ENCODE results near the gene ZSCAN22. TPM values are rescaled to one million over a fixed set of nuclear protein-coding genes. Genes with fewer than 3 reads are reported as not detected.
A peak's percentile ranks its signal among the peaks of the same experiment; 100 is the strongest.
"Not testable (repeated sequence)": the region's sequence is repeated elsewhere in the genome, so short reads cannot be mapped to it uniquely, and the experiment has no call there.

ZSCAN22 gene
- polyA plus RNA-seq, 1 experiment = 2.6 TPM

- no peak overlapping the region for H3K4me3 ChIP-seq (ENCODE audit: low read depth, low read length)
- DNase-seq (ENCODE audit: low read depth, low spot score) = no peak
- H3K27ac ChIP-seq (ENCODE audit: low read depth, low read length) = no peak overlapping the region
- H3K9me3 ChIP-seq (ENCODE audit: control insufficient read depth, insufficient read depth, low read length) = peaks cover 24% of the 10 kb centered on the region; the same call in 1 of the 2 replicates
- H3K27me3 ChIP-seq (ENCODE audit: control insufficient read depth, insufficient read depth, low read length) = peaks cover 2% of the 10 kb centered on the region
- no peak for TF ChIP-seq CTCF (IDR thresholded peaks at IDR 0.05; ENCODE audit: low read depth, low read length)
- POLR2A ChIA-PET = no interaction called here
- CTCF ChIA-PET = no interaction called here
Measured at GRCh38 chr19:58368561-58369360, 42.0 kb downstream of the ZSCAN22 start.

GRCh38 chr19:58372311-58373133 lies 45.7 kb downstream of the ZSCAN22 start:
- TF ChIP-seq CTCF (IDR thresholded peaks at IDR 0.05; ENCODE audit: low read depth, low read length) = peak; percentile 20; the same call in 1 of the 2 replicates
- Histone ChIP-seq H3K4me3 (ENCODE audit: low read depth, low read length) (no peak overlapping the region), H3K9me3 (ENCODE audit: control insufficient read depth, insufficient read depth, low read length) (peaks cover 17% of the 10 kb centered on the region; the same call in 1 of the 2 replicates), H3K27me3 (ENCODE audit: control insufficient read depth, insufficient read depth, low read length) (peaks cover 2% of the 10 kb centered on the region), H3K27ac (ENCODE audit: low read depth, low read length) (no peak overlapping the region)
- no peak for DNase-seq (ENCODE audit: low read depth, low spot score)
- CTCF ChIA-PET = no interaction called here
- POLR2A ChIA-PET = interaction anchor here (0.7 to 2.1 kb wide), 3 partner anchors 10 to 14 kb away, joined by 3 to 6 read pairs (median 3); partner anchors contain the start of genes RPS5 and ZNF497

GRCh38 chr19:58374200-58374599 lies 47.4 kb downstream of the ZSCAN22 start:
- Histone ChIP-seq H3K4me3 (ENCODE audit: low read depth, low read length) (no peak overlapping the region), H3K27me3 (ENCODE audit: control insufficient read depth, insufficient read depth, low read length) (no peaks in the 10 kb centered on the region), H3K9me3 (ENCODE audit: control insufficient read depth, insufficient read depth, low read length) (peaks cover 2% of the 10 kb centered on the region; the same call in 1 of the 2 replicates), H3K27ac (ENCODE audit: low read depth, low read length) (no peak overlapping the region)
- no peak for TF ChIP-seq CTCF (IDR thresholded peaks at IDR 0.05; ENCODE audit: low read depth, low read length)
- no peak for DNase-seq (ENCODE audit: low read depth, low spot score)
- CTCF ChIA-PET = no interaction called here
- POLR2A ChIA-PET = interaction anchor here (1.3 to 2.1 kb wide), 2 partner anchors 11 to 13 kb away, joined by 3 to 6 read pairs; partner anchors contain the start of genes RPS5 and ZNF497

GRCh38 chr19:58376724-58377123 lies 49.9 kb downstream of the ZSCAN22 start:
- H3K27me3 ChIP-seq (ENCODE audit: control insufficient read depth, insufficient read depth, low read length); POLR2A ChIA-PET; H3K9me3 ChIP-seq (ENCODE audit: control insufficient read depth, insufficient read depth, low read length); CTCF ChIA-PET; H3K4me3 ChIP-seq (ENCODE audit: low read depth, low read length); H3K27ac ChIP-seq (ENCODE audit: low read depth, low read length); DNase-seq (ENCODE audit: low read depth, low spot score): not testable (repeated sequence)

- DNase-seq (ENCODE audit: low read depth, low spot score) = no peak
- Histone ChIP-seq H3K27me3 (ENCODE audit: control insufficient read depth, insufficient read depth, low read length) (no peaks in the 10 kb centered on the region), H3K4me3 (ENCODE audit: low read depth, low read length) (no peak overlapping the region), H3K9me3 (ENCODE audit: control insufficient read depth, insufficient read depth, low read length) (no peaks in the 10 kb centered on the region; the same call in 1 of the 2 replicates), H3K27ac (ENCODE audit: low read depth, low read length) (peak overlapping the region; percentile 11)
- no peak for TF ChIP-seq CTCF (IDR thresholded peaks at IDR 0.05; ENCODE audit: low read depth, low read length)
- POLR2A ChIA-PET = interaction anchor here (0.7 to 1.0 kb wide), 2 partner anchors 17 to 140 kb away, joined by 3 to 9 read pairs; partner anchors contain the start of genes ZBTB45 and ZNF497
- CTCF ChIA-PET = no interaction called here
Measured at GRCh38 chr19:58379246-58379645, 52.5 kb downstream of the ZSCAN22 start.
